ENCODE measurements around the gene FMNL2. TPM values are rescaled to one million over a fixed set of nuclear protein-coding genes. Genes with fewer than 3 reads are reported as not detected.

FMNL2 gene
- total and polyA plus RNA-seq, 2 of the 4 experiments (the other 2 are of a cell fraction), result 10.9 to 11.4 TPM

DNA sequence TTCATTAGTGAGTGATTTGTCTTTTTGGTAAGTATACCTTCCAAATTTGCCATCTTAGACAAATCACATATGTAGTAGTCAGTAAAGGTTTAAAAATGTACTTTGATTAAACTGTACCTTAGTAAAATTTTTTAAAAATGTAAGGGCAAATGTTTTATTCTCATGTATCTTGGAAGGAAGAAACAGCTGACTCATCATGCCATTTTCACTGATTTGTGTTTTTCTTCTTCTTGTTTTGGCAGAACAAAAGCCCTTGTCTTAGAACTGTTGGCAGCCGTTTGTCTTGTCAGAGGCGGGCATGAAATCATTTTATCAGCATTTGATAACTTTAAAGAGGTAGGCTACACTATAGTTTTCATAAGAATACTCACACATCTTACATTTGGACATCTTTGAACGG is 245.7 kb downstream of the FMNL2 start:
- no peak overlapping the region for H2BK5ac ChIP-seq (ENCODE audit: low read depth, low read length, poor library complexity, severe bottlenecking)
- no peak overlapping the region for H2AFZ ChIP-seq (replicated peaks; ENCODE audit: low read length, poor library complexity)
- no peaks in the 10 kb centered on the region for H3K9me1 ChIP-seq (ENCODE audit: insufficient read depth, low read length)
- H3K9ac ChIP-seq (ENCODE audit: low read depth, low read length), result no peak overlapping the region
- H3K4me1 ChIP-seq (ENCODE audit: control insufficient read depth, insufficient read depth, low read length), result peaks cover 6% of the 10 kb centered on the region
- no peak overlapping the region for H3K14ac ChIP-seq (replicated peaks; ENCODE audit: low read depth, low read length)
- intact Hi-C loops (cut with micrococcal nuclease), result no loop called here
- peaks cover 0 to 3% of the 10 kb centered on the region in 2 experiments; a peak in 1 of 4 replicates for H3K79me1 ChIP-seq (ENCODE audit: low read depth in 1 of 2, low read length in 2 of 2)
- ChIA-PET CTCF (no interaction called here), POLR2A (ENCODE audit: unreplicated experiment) (no interaction called here)
- H3K18ac ChIP-seq (ENCODE audit: low read depth, low read length), result no peak overlapping the region
- TF ChIP-seq NFE2L2 (IDR thresholded peaks at IDR 0.05; ENCODE audit: low read depth, low read length) (peak; percentile 43; the same call in 1 of the 2 replicates), CHD1 (IDR thresholded peaks at IDR 0.05; ENCODE audit: low read depth, low read length) (no peak), SMC3 (IDR thresholded peaks at IDR 0.05; ENCODE audit: low read depth, low read length) (no peak), MAFK (IDR thresholded peaks at IDR 0.05; ENCODE audit: low read depth, low read length) (peak; percentile 94), BHLHE40 (IDR thresholded peaks at IDR 0.05; ENCODE audit: low read depth, low read length) (no peak)
- H3K9me3 ChIP-seq (ENCODE audit: control insufficient read depth, insufficient read depth, low read length), result no peaks in the 10 kb centered on the region
- dilution Hi-C loops (cut with HindIII; ENCODE audit: low sequenced_read_pairs, unreplicated experiment), result no loop called here
- H2AK5ac ChIP-seq (ENCODE audit: low read depth, low read length), result no peak overlapping the region
- H2BK120ac ChIP-seq (ENCODE audit: low read depth, low read length), result no peak overlapping the region
- no peak for ATAC-seq (ENCODE audit: low read depth)
- no peak overlapping the region for H3K4me3 ChIP-seq (ENCODE audit: insufficient read depth, low read depth, low read length)
- H3K56ac ChIP-seq (ENCODE audit: extremely low read depth, insufficient read depth, low read length), result no peak overlapping the region
- H3K27ac ChIP-seq (ENCODE audit: insufficient read depth, low read length), result no peak overlapping the region
- no peak overlapping the region for H3K4me2 ChIP-seq (ENCODE audit: low read depth, low read length)
- no CpG with 5 or more reads among the region's 3 CpGs for WGBS, 2 experiments (ENCODE audit: extremely low coverage in 2 of 2, insufficient read length in 1 of 2)
- BruUV-seq (replicated peaks), result no TSS peak
- H4K20me1 ChIP-seq (ENCODE audit: insufficient read depth, low read length), result no peaks in the 10 kb centered on the region
- no peak overlapping the region for H2BK20ac ChIP-seq (ENCODE audit: low read depth, low read length)
- DNase-seq, result no peak
- H3K4ac ChIP-seq (ENCODE audit: low read depth, low read length), result no peak overlapping the region
- no peak overlapping the region for H2AK9ac ChIP-seq (replicated peaks; ENCODE audit: low read depth, low read length, poor library complexity)
- in situ Hi-C loops (cut with MboI; ENCODE audit: low sequenced_read_pairs), result no loop called here
- H4K91ac ChIP-seq (ENCODE audit: insufficient read depth, low read depth, low read length), result no peak overlapping the region
- H3K27me3 ChIP-seq (ENCODE audit: control insufficient read depth, insufficient read depth, low read length), result no peaks in the 10 kb centered on the region
- H4K5ac ChIP-seq (ENCODE audit: low read depth, low read length), result no peak overlapping the region
- no peak overlapping the region for H4K8ac ChIP-seq (ENCODE audit: low read depth in 2 of 2, low read length in 2 of 2)
- H3K36me3 ChIP-seq (ENCODE audit: control insufficient read depth, insufficient read depth, low read length), result no peaks in the 10 kb centered on the region
- no peak overlapping the region for H2BK15ac ChIP-seq (ENCODE audit: low read depth, low read length)
- H3K23ac ChIP-seq (ENCODE audit: low read depth, low read length), result no peak overlapping the region

Measured in IMR-90 (cell line).